Hypothalamus (tissue), 51 donors: Measurements from ENCODE around the gene KCTD21.

Experiments used
- DNase-seq, 51 donors: peaks; one replicate each; lab custom pipeline; 2025; lab: John Stamatoyannopoulos, UW

The KCTD21 gene

DNA sequence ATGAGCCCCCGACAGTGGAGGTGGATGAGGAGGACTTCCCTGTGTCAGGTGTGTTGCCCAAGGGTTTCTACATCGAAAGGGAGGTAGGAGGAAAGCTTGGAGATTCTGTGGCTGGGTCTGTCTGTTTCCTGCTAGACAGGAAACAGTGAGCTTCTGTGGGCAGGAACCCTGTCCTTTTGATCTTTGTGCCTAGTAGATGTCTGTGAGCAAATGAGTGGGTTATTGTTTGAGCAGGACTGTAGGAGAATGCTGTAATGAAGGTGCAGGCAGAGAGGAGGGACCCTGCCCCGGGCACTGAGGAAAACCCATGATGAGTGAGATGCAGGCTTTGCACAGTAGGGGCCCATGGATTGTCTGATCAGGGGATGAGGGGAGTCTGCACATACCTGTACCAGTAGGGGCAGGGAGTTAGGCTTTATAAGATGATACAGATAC, 14.3 kb upstream of the KCTD21 start:
- no peak for DNase-seq

DNA sequence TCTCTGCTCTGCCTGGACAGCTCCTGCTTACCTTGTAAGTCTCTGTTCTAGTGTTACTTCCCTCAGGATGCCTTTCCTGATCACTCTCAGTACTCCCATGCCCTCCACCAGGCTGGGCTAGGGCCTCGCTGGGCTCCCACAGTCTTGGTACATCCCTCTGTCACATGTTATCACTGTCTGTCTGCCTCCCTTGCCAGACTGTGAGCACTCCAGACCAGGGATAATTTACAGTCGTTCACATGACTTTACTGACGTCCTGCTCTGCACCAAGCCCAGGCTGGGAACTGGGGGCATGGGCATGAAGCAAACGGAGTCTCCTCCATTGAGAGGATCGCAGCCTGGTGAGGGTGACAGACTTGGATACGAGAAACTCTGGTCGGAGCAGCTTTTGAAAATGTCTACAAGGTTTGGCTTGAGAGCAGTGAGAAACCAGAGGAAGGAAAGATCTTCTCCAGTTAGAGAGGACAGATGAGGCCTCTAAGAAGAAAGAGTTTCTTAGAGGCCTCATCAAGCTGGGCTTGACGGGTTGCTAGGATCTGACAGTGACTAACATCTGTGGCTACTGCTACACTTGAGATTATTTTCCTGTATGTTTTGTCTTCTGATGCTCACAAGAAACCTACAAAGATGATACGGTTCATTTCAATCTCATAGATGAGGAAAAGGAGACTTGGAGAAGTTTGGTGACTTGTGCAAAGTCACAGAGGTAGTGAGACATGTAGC, 12.8 kb upstream of the KCTD21 start:
- no peak for DNase-seq

GRCh38 chr11:78200553-78200952, 12.1 kb upstream of the KCTD21 start:
- no peak for DNase-seq

- no peak for DNase-seq
Observed at GRCh38 chr11:78200061-78200460, 11.6 kb upstream of the KCTD21 start.

DNA sequence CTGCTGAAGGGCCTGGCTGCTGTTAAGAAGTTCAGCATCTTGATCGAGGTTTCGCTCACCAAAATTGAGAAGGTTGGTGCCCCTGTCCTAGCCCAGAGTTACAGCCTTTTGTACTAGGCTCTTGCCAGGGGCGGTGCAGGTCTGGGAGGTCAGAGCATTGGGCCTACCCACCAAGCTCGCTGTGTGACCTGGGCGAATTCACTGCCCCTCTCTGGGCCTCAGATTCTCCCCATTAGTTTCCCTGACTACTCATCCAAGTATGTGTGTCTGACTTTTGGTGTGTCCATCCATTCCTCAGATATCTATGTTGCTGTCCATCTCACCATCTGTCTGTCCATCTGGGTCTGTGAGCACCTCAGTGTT, 11.2 kb upstream of the KCTD21 start:
- no peak for DNase-seq

DNA sequence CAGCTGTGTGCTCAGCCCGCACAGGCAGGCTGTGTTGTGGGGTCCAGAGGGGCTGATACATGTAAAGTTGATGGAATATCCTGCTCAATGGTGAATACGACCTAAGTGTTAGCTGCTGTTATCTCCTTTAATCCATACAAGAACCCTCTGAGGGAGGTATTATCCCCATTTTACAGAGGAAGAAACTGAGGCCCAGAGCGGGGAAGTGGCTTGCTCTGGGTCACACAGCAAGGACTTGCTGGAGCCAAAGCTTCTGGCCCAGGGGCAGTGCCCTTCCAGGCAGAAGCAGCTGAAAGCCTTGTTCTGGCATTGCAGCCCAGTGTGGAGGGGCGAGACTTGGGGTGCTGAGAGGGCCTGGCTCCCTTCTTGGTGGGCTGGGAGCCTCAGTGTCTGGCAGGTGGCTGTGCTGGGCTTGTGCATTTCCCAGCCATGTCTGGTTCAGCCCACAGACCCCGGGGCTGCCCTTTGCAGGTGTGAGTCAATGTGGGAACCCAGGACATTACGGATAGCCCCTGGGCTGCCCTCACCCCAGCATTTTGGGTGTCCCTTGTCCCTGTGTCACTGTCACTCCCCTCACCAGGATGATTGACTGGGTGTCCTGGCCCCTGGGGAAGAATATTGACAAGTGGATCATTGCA, 10.7 kb upstream of the KCTD21 start:
- DNase-seq: no peak

DNA sequence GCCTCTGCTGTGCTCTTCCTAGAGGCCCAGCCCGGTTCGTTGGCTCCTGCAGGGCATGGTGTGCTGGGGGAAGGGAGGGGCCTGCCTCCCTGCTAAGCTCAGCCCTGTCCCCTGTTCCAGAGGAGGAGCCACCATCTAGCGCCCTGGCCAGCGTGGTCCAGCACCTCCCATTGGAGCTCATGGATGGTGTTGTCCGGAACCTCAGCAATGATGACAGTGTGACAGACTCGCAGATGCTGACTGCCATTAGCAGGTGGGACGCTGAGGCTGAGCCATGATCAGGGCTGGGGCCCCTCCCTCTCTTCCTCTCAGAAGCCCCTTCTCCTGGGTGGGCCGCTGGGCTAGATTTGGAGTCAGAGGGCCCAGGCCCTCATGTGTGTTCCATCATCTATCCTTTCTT, 9.4 kb upstream of the KCTD21 start:
- no peak for DNase-seq

GRCh38 chr11:78196661-78197091, 8.2 kb upstream of the KCTD21 start:
- DNase-seq: no peak

- DNase-seq: no peak
Observed at GRCh38 chr11:78195917-78196560, 7.6 kb upstream of the KCTD21 start.

- DNase-seq: no peak
Observed at GRCh38 chr11:78194490-78194889, 6.1 kb upstream of the KCTD21 start.

DNA sequence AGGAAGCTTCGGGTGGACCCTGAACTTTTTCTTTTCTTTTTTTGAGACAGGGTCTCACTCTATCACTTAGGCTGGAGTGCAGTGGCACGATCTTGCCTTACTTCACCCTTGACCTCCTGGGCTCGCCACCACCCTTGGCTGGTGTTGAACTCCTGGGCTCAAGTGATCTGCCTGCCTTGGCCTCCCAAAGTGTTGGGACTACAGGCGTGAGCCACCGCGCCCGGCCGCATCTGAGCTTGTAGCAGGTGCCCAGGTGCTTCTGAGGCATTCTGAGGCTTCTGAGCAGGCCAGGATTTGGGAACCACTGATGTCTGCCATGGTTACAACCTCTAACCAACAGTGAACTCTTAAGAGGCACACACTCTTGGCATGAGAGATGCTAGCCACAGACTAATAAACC, 5.4 kb upstream of the KCTD21 start:
- DNase-seq: no peak

GRCh38 chr11:78192911-78193351, 4.5 kb upstream of the KCTD21 start:
- DNase-seq: no peak

DNA sequence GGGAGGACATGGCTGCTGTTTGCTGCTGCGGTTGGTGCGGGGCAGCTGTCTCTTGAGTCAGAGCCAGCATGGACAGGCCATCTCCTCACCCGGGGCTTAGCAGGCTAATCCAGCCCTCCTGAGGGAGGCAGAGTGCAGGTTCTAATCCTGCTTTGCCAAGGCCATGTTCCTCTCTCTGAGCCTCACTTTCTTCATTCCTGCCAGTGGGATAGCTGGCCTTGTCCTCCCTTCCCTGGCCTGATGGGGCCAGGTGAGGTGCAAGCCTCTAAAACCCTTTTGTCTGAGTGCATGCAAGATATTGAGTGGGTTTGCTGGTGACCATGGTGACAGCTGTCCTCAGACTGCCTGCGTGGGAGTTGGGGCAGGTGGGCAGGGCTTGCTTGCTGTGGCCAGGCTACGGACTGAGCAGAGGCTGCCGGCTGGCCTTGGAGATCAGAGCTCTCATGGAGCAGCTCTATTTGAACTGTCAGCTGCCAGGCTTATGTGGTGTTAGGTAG, 3.8 kb upstream of the KCTD21 start:
- DNase-seq: peak in 7 of 51 donors; percentile 13 to 52 (median 26)

GRCh38 chr11:78190871-78191538, 2.6 kb upstream of the KCTD21 start:
- DNase-seq: no peak

DNA sequence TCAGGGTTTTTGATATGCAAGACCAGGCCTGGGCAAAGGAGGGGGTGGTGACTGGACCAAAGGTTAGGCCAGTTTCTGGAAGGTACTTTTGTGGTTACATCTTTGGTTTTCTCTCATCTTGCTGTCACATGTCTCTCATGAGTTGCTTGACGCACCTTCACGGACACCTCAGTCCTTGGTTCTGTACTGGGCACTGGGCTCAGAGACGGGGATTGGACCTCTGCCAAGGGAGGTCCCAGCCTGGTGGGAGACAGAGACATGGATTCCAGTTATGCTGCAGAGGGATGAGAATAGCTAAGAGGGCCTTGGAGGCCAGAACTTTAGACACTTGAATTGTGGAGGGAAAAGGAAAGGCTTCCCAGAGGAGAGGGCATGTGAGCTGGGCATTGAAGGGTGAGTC, 1.9 kb upstream of the KCTD21 start:
- DNase-seq: no peak

DNA sequence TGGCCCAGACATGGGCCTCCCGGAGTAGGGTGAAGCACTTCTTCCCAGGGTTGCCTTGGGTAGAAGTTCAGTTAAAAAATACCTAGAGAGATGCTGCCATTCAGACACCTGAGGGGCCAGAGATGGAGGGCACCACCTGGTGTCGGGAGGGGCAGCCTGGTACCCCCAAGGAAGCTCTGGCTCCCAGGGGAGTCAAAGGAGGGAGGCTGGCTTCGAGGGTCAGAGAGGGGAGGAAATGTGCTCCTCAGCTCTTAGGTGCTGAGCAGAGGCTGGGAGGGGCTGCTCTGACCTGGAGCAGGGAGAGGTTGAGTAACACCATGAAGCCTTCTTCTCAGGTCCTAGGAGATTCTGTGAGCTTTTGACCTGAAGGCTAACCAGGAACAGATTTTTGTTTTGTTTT, 1.4 kb upstream of the KCTD21 start:
- DNase-seq: no peak

DNA sequence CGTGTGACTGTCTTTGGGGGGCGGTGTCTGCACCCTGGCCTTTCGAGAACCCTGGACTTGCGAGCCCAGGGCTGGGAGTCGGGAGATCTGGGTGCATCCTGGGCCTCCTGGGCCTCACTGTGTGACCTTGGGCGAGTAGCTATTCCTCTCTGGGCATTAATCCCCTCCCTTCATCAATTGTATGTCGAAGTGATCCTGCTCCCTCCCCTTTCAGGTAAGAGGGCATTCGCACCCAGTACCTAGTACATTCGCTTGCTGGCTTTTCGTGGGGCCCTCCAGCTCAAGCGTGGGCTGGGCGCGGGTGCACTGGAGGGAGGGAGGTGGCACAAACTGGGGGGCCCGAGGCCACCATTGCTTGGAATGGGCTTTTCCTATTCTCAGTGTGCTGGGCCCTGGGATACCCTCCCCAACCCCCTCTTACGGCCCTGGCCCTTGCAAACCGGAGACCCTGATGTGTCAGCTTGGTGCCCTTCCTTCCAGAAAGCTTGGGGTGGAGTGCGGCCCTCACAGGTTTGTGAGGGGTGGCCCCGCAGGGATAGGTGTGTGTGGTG, 823 bp upstream of the KCTD21 start:
- DNase-seq: no peak

GRCh38 chr11:78187366-78188285, 800 bp downstream of the KCTD21 start:
- peak in 6 of 51 donors; percentile 34 to 79 (median 61) for DNase-seq

DNA sequence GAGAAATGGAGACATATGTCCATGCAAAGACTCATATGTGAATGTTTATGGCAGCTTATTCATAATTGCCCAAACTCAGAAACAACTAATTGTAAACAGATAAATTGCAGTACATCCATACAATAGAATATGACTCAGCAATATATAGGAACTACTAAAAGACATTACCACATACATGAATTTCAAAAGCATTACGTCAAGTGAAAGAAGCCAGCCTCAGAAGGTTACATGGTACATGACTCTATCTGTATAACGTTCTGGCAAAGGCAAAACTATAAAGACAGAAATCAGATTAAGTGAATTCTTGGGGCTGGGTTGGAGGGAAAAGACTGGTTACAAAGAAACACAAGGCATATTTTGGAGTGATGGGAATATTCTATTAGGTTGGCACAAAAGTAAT, 7.2 kb downstream of the KCTD21 start:
- no peak for DNase-seq

DNA sequence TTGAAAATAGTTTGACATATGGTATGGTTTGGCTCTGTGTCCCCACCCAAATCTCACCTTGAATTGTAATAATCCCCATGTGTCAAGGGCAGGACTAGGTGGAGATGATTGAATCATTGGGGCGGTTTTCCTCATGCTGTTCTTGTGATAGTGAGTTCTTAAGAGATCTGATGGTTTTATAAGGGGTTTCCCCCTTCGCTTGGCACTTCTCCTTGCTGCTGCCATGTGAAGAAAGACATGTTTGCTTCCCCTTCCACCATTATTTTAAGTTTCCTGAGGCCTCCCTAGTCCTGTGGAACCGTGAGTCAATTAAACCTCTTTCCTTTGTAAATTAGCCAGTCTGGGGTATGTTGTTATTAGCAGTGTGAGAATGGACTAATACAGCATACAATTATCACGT, 7.7 kb downstream of the KCTD21 start:
- DNase-seq: no peak
